ENCODE results near the gene NCOR1.
"Not testable (repeated sequence)": the region's sequence is repeated elsewhere in the genome, so short reads cannot be mapped to it uniquely, and the experiment has no call there.

DNA sequence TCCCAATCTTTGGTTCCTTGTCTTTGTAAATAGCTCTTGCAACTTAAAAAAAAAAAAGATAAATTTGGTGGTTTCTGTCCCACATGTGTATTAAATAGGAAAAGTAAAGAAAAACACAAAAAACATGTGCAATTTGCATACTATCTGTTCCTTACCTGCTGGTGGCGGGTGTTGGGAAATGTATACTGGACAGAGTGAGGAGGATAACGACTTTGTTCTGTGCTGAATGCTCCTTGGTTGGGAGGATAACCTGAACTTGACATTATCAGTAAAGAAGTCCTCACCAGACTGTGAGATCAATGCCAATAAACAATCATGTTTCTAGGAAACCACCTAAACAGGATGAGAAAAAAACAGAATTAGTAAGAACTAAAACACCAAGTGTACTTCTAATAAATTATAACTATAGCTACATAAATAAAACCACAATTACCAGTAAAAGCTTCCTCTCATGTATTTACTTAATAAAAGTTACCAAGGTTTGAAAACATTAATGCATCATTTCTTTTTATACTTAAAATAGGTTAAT is 21.0 kb downstream of the NCOR1 start:
- not testable (repeated sequence) for TF ChIP-seq SP1 (IDR thresholded peaks at IDR 0.05; ENCODE audit: low read depth, low read length); JUND (IDR thresholded peaks at IDR 0.05; ENCODE audit: low read length); TAF7 (optimal IDR thresholded peaks at IDR 0.05; ENCODE audit: borderline replicate concordance, low read depth, low read length); EGR1 (IDR thresholded peaks at IDR 0.05; ENCODE audit: borderline replicate concordance, low read depth, low read length); GTF2F1 (IDR thresholded peaks at IDR 0.05; ENCODE audit: borderline replicate concordance, low read depth, low read length); YY1 (IDR thresholded peaks at IDR 0.05; ENCODE audit: low read depth, low read length)
- TF ChIP-seq, protein P1, sequence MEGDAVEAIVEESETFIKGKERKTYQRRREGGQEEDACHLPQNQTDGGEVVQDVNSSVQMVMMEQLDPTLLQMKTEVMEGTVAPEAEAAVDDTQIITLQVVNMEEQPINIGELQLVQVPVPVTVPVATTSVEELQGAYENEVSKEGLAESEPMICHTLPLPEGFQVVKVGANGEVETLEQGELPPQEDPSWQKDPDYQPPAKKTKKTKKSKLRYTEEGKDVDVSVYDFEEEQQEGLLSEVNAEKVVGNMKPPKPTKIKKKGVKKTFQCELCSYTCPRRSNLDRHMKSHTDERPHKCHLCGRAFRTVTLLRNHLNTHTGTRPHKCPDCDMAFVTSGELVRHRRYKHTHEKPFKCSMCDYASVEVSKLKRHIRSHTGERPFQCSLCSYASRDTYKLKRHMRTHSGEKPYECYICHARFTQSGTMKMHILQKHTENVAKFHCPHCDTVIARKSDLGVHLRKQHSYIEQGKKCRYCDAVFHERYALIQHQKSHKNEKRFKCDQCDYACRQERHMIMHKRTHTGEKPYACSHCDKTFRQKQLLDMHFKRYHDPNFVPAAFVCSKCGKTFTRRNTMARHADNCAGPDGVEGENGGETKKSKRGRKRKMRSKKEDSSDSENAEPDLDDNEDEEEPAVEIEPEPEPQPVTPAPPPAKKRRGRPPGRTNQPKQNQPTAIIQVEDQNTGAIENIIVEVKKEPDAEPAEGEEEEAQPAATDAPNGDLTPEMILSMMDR (IDR thresholded peaks at IDR 0.05; ENCODE audit: control extremely low read depth in 1 of 3, insufficient read depth in 1 of 3, low read depth in 1 of 3, low read length in 3 of 3): not testable (repeated sequence)
